Measurements from ENCODE around the gene CCDC185. TPM values are rescaled to one million over a fixed set of nuclear protein-coding genes. Genes with fewer than 3 reads are reported as not detected.

Gene CCDC185
- total and polyA plus RNA-seq, 5 donors from 2014 or later, result not detected

GRCh38 chr1:223411309-223411708 lies 18.1 kb downstream of the CCDC185 start:
- ATAC-seq (ENCODE audit: low read depth in 2 of 2) (no peak), DNase-seq (no peak)
- Mint-ChIP-seq H3K4me1 (peaks cover 0 to 6% (median 0%) of the 10 kb centered on the region in 4 donors), H3K9me3 (no peaks in the 10 kb centered on the region), H3K27me3 (peaks cover 40% of the 10 kb centered on the region), H3K36me3 (no peaks in the 10 kb centered on the region), H3K27ac (no peak overlapping the region), H3K4me3 (no peak overlapping the region)
- peaks cover 1% of the 10 kb centered on the region for H3K27me3 ChIP-seq (ENCODE audit: control insufficient read depth, insufficient read depth, low read length)
- H3K4me3 ChIP-seq (ENCODE audit: low read depth, low read length), result no peak overlapping the region
- H3K9me3 ChIP-seq (ENCODE audit: control insufficient read depth in 2 of 2, low read length in 2 of 2), result no peaks in the 10 kb centered on the region
- H3K36me3 ChIP-seq (ENCODE audit: control insufficient read depth, insufficient read depth, low read length), result no peaks in the 10 kb centered on the region
- no peak overlapping the region for H3K27ac ChIP-seq (ENCODE audit: insufficient read depth, low read length, poor library complexity, severe bottlenecking)
- H3K4me1 ChIP-seq (ENCODE audit: control insufficient read depth, insufficient read depth, low read length, poor library complexity, severe bottlenecking), result no peaks in the 10 kb centered on the region

GRCh38 chr1:223411710-223412109 lies 18.5 kb downstream of the CCDC185 start:
- ATAC-seq (ENCODE audit: low read depth in 2 of 2) (no peak), DNase-seq (no peak)
- Histone ChIP-seq H3K27ac (ENCODE audit: insufficient read depth, low read length, poor library complexity, severe bottlenecking) (no peak overlapping the region), H3K27me3 (ENCODE audit: control insufficient read depth, insufficient read depth, low read length) (peaks cover 1% of the 10 kb centered on the region), H3K4me3 (ENCODE audit: low read depth, low read length) (no peak overlapping the region), H3K4me1 (ENCODE audit: control insufficient read depth, insufficient read depth, low read length, poor library complexity, severe bottlenecking) (no peaks in the 10 kb centered on the region), H3K36me3 (ENCODE audit: control insufficient read depth, insufficient read depth, low read length) (no peaks in the 10 kb centered on the region), H3K9me3 (ENCODE audit: control insufficient read depth in 2 of 2, low read length in 2 of 2) (no peaks in the 10 kb centered on the region)
- H3K4me3 Mint-ChIP-seq, result no peak overlapping the region
- H3K27ac Mint-ChIP-seq, result no peak overlapping the region
- H3K4me1 Mint-ChIP-seq, result peaks cover 0 to 6% (median 0%) of the 10 kb centered on the region in 4 donors
- peaks cover 37% of the 10 kb centered on the region for H3K27me3 Mint-ChIP-seq
- H3K9me3 Mint-ChIP-seq, result no peaks in the 10 kb centered on the region
- H3K36me3 Mint-ChIP-seq, result no peaks in the 10 kb centered on the region

GRCh38 chr1:223413216-223413615 lies 20.0 kb downstream of the CCDC185 start:
- H3K27me3 Mint-ChIP-seq, result peaks cover 26% of the 10 kb centered on the region
- no peak overlapping the region for H3K27ac Mint-ChIP-seq
- H3K27ac ChIP-seq (ENCODE audit: insufficient read depth, low read length, poor library complexity, severe bottlenecking), result no peak overlapping the region
- H3K4me3 ChIP-seq (ENCODE audit: low read depth, low read length), result no peak overlapping the region
- no peaks in the 10 kb centered on the region for H3K9me3 ChIP-seq (ENCODE audit: control insufficient read depth in 2 of 2, low read length in 2 of 2)
- no peaks in the 10 kb centered on the region for H3K36me3 ChIP-seq (ENCODE audit: control insufficient read depth, insufficient read depth, low read length)
- peaks cover 0 to 6% (median 0%) of the 10 kb centered on the region in 4 donors for H3K4me1 Mint-ChIP-seq
- H3K4me1 ChIP-seq (ENCODE audit: control insufficient read depth, insufficient read depth, low read length, poor library complexity, severe bottlenecking), result no peaks in the 10 kb centered on the region
- H3K9me3 Mint-ChIP-seq, result no peaks in the 10 kb centered on the region
- no peak for ATAC-seq (ENCODE audit: low read depth in 2 of 2)
- H3K27me3 ChIP-seq (ENCODE audit: control insufficient read depth, insufficient read depth, low read length), result peaks cover 1% of the 10 kb centered on the region
- no peaks in the 10 kb centered on the region for H3K36me3 Mint-ChIP-seq
- DNase-seq, result no peak
- no peak overlapping the region for H3K4me3 Mint-ChIP-seq

- no peaks in the 10 kb centered on the region for H3K36me3 Mint-ChIP-seq
- Histone ChIP-seq H3K27me3 (ENCODE audit: control insufficient read depth, insufficient read depth, low read length) (no peaks in the 10 kb centered on the region), H3K36me3 (ENCODE audit: control insufficient read depth, insufficient read depth, low read length) (no peaks in the 10 kb centered on the region), H3K4me3 (ENCODE audit: low read depth, low read length) (no peak overlapping the region), H3K4me1 (ENCODE audit: control insufficient read depth, insufficient read depth, low read length, poor library complexity, severe bottlenecking) (no peaks in the 10 kb centered on the region), H3K27ac (ENCODE audit: insufficient read depth, low read length, poor library complexity, severe bottlenecking) (no peak overlapping the region), H3K9me3 (ENCODE audit: control insufficient read depth in 2 of 2, low read length in 2 of 2) (no peaks in the 10 kb centered on the region)
- H3K27me3 Mint-ChIP-seq, result peaks cover 21% of the 10 kb centered on the region
- no peak overlapping the region for H3K27ac Mint-ChIP-seq
- DNase-seq, result no peak
- H3K9me3 Mint-ChIP-seq, result peaks cover 0 to 1% (median 0%) of the 10 kb centered on the region in 7 donors
- no peak overlapping the region for H3K4me3 Mint-ChIP-seq
- ATAC-seq (ENCODE audit: low read depth in 2 of 2), result no peak
- peaks cover 0 to 2% (median 0%) of the 10 kb centered on the region in 4 donors for H3K4me1 Mint-ChIP-seq
Measured at GRCh38 chr1:223417444-223417843, 24.2 kb downstream of the CCDC185 start.

- H3K4me3 ChIP-seq (ENCODE audit: low read depth, low read length), result no peak overlapping the region
- no peak overlapping the region for H3K27ac Mint-ChIP-seq
Measured at GRCh38 chr1:223417903-223418663, 24.9 kb downstream of the CCDC185 start.

GRCh38 chr1:223419115-223419514 lies 25.9 kb downstream of the CCDC185 start:
- peaks cover 10% of the 10 kb centered on the region for H3K27me3 Mint-ChIP-seq
- Histone ChIP-seq H3K4me3 (ENCODE audit: low read depth, low read length) (no peak overlapping the region), H3K9me3 (ENCODE audit: control insufficient read depth in 2 of 2, low read length in 2 of 2) (no peaks in the 10 kb centered on the region), H3K27me3 (ENCODE audit: control insufficient read depth, insufficient read depth, low read length) (no peaks in the 10 kb centered on the region), H3K4me1 (ENCODE audit: control insufficient read depth, insufficient read depth, low read length, poor library complexity, severe bottlenecking) (no peaks in the 10 kb centered on the region), H3K36me3 (ENCODE audit: control insufficient read depth, insufficient read depth, low read length) (no peaks in the 10 kb centered on the region), H3K27ac (ENCODE audit: insufficient read depth, low read length, poor library complexity, severe bottlenecking) (no peak overlapping the region)
- DNase-seq (no peak), ATAC-seq (ENCODE audit: low read depth in 2 of 2) (no peak)
- H3K4me3 Mint-ChIP-seq, result no peak overlapping the region
- H3K36me3 Mint-ChIP-seq, result no peaks in the 10 kb centered on the region
- H3K9me3 Mint-ChIP-seq, result peaks cover 0 to 1% (median 0%) of the 10 kb centered on the region in 7 donors
- no peak overlapping the region for H3K27ac Mint-ChIP-seq
- H3K4me1 Mint-ChIP-seq, result no peaks in the 10 kb centered on the region

More at GRCh38 chr1:223417903-223418663, 24.9 kb downstream of the CCDC185 start:
- no peaks in the 10 kb centered on the region for H3K9me3 ChIP-seq (ENCODE audit: control insufficient read depth in 2 of 2, low read length in 2 of 2)
- Mint-ChIP-seq H3K27me3 (peaks cover 18% of the 10 kb centered on the region), H3K4me3 (no peak overlapping the region), H3K4me1 (no peaks in the 10 kb centered on the region), H3K9me3 (peaks cover 0 to 1% (median 0%) of the 10 kb centered on the region in 7 donors), H3K36me3 (no peaks in the 10 kb centered on the region)
- no peaks in the 10 kb centered on the region for H3K4me1 ChIP-seq (ENCODE audit: control insufficient read depth, insufficient read depth, low read length, poor library complexity, severe bottlenecking)
- H3K36me3 ChIP-seq (ENCODE audit: control insufficient read depth, insufficient read depth, low read length), result no peaks in the 10 kb centered on the region
- H3K27me3 ChIP-seq (ENCODE audit: control insufficient read depth, insufficient read depth, low read length), result no peaks in the 10 kb centered on the region
- no peak overlapping the region for H3K27ac ChIP-seq (ENCODE audit: insufficient read depth, low read length, poor library complexity, severe bottlenecking)
- DNase-seq (no peak), ATAC-seq (ENCODE audit: low read depth in 2 of 2) (no peak)

- Histone ChIP-seq H3K9me3 (ENCODE audit: control insufficient read depth in 2 of 2, low read length in 2 of 2) (no peaks in the 10 kb centered on the region), H3K4me3 (ENCODE audit: low read depth, low read length) (no peak overlapping the region), H3K27ac (ENCODE audit: insufficient read depth, low read length, poor library complexity, severe bottlenecking) (no peak overlapping the region), H3K36me3 (ENCODE audit: control insufficient read depth, insufficient read depth, low read length) (no peaks in the 10 kb centered on the region), H3K27me3 (ENCODE audit: control insufficient read depth, insufficient read depth, low read length) (no peaks in the 10 kb centered on the region), H3K4me1 (ENCODE audit: control insufficient read depth, insufficient read depth, low read length, poor library complexity, severe bottlenecking) (no peaks in the 10 kb centered on the region)
- Mint-ChIP-seq H3K27me3 (peaks cover 6% of the 10 kb centered on the region), H3K36me3 (no peaks in the 10 kb centered on the region), H3K9me3 (peaks cover 0 to 1% (median 0%) of the 10 kb centered on the region in 7 donors), H3K4me3 (no peak overlapping the region), H3K4me1 (no peaks in the 10 kb centered on the region), H3K27ac (peak overlapping the region in 1 of 3 donors; percentile 26)
- DNase-seq, result no peak
- no peak for ATAC-seq (ENCODE audit: low read depth in 2 of 2)
Measured at GRCh38 chr1:223419561-223419960, 26.3 kb downstream of the CCDC185 start.

- H3K4me1 ChIP-seq (ENCODE audit: control insufficient read depth, insufficient read depth, low read length, poor library complexity, severe bottlenecking), result no peaks in the 10 kb centered on the region
Measured at GRCh38 chr1:223421025-223421424, 27.8 kb downstream of the CCDC185 start.

More at GRCh38 chr1:223421025-223421424, 27.8 kb downstream of the CCDC185 start:
- Histone ChIP-seq H3K4me3 (ENCODE audit: low read depth, low read length) (no peak overlapping the region), H3K27ac (ENCODE audit: insufficient read depth, low read length, poor library complexity, severe bottlenecking) (no peak overlapping the region), H3K9me3 (ENCODE audit: control insufficient read depth in 2 of 2, low read length in 2 of 2) (no peaks in the 10 kb centered on the region), H3K36me3 (ENCODE audit: control insufficient read depth, insufficient read depth, low read length) (no peaks in the 10 kb centered on the region), H3K27me3 (ENCODE audit: control insufficient read depth, insufficient read depth, low read length) (no peaks in the 10 kb centered on the region)
- Mint-ChIP-seq H3K4me3 (no peak overlapping the region), H3K27me3 (peaks cover 5% of the 10 kb centered on the region), H3K4me1 (no peaks in the 10 kb centered on the region), H3K36me3 (no peaks in the 10 kb centered on the region), H3K27ac (no peak overlapping the region), H3K9me3 (peaks cover 0 to 2% (median 0%) of the 10 kb centered on the region in 7 donors)
- ATAC-seq (ENCODE audit: low read depth in 2 of 2) (no peak), DNase-seq (no peak)
